GM12864 (cell line): ENCODE data around the gene CSH2.
"Not testable (repeated sequence)": the region's sequence is repeated elsewhere in the genome, so short reads cannot be mapped to it uniquely, and the experiment has no call there.

Source experiments
- DNase-seq: peaks from one replicate; pipeline ENCODE4 v3.0.0-alpha.2; 2011; ENCODE audit warnings: low read depth
- H3K4me3 ChIP-seq: 2 replicates; pipeline ENCODE4 v1.5.1; 2011; ENCODE audit warnings: mild to moderate bottlenecking, low read depth, low read length, control low read depth
- TF ChIP-seq, protein P1 (sequence below): IDR thresholded peaks from 2 replicates; pipeline ENCODE4 v1.5.1; 2011; ENCODE audit warnings: low read depth, mild to moderate bottlenecking, moderate library complexity, low read length, control low read depth, inconsistent platforms; ENCODE audit errors: missing control alignments

CSH2 gene

GRCh38 chr17:63874061-63874626 lies 667 bp upstream of the CSH2 start:
- TF ChIP-seq, protein P1, sequence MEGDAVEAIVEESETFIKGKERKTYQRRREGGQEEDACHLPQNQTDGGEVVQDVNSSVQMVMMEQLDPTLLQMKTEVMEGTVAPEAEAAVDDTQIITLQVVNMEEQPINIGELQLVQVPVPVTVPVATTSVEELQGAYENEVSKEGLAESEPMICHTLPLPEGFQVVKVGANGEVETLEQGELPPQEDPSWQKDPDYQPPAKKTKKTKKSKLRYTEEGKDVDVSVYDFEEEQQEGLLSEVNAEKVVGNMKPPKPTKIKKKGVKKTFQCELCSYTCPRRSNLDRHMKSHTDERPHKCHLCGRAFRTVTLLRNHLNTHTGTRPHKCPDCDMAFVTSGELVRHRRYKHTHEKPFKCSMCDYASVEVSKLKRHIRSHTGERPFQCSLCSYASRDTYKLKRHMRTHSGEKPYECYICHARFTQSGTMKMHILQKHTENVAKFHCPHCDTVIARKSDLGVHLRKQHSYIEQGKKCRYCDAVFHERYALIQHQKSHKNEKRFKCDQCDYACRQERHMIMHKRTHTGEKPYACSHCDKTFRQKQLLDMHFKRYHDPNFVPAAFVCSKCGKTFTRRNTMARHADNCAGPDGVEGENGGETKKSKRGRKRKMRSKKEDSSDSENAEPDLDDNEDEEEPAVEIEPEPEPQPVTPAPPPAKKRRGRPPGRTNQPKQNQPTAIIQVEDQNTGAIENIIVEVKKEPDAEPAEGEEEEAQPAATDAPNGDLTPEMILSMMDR: peak; percentile 11

DNA sequence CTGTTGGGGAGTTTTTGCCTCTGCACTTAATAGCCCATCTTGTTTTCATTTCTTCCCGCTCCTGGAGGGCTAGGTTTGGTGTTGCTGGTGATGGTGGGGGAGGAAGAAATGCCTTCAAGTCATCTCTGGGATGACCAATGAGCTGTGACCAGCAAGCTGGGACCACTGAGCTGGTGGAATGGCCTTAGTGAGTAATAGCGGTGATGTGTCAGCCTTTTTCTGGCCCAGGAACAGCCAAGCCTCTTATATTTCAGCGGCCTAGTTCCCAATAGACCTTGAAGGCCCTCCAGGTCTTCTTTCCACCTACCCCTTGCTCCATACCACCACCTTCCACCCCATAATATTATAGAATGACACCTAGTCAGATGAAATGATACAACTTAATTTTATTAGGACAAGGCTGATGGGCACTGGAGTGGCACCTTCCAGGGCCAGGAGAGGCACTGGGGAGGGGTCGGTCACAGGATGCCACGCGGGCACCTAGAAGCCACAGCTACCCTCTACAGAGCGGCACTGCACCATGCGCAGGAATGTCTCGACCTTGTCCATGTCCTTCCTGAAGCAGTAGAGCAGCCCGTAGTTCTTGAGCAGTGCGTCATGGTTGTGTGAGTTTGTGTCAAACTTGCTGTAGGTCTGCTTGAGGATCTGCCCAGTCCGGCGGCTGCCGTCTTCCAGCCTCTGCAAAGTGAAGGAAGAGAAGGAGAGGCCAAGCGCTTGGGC lies 1.7 kb downstream of the CSH2 start:
- DNase-seq: not testable (repeated sequence)

More at GRCh38 chr17:63874061-63874626, 667 bp upstream of the CSH2 start:
- H3K4me3 ChIP-seq, DNase-seq: not testable (repeated sequence)

GRCh38 chr17:63870292-63870665 lies 3.2 kb downstream of the CSH2 start:
- not testable (repeated sequence) for H3K4me3 ChIP-seq, DNase-seq

More for the DNA sequence above, 1.7 kb downstream of the CSH2 start:
- H3K4me3 ChIP-seq: not testable (repeated sequence)

- TF ChIP-seq, protein P1: peak; percentile 26
- H3K4me3 ChIP-seq, DNase-seq: not testable (repeated sequence)
Measured at GRCh38 chr17:63869491-63870291, 3.8 kb downstream of the CSH2 start.

DNA sequence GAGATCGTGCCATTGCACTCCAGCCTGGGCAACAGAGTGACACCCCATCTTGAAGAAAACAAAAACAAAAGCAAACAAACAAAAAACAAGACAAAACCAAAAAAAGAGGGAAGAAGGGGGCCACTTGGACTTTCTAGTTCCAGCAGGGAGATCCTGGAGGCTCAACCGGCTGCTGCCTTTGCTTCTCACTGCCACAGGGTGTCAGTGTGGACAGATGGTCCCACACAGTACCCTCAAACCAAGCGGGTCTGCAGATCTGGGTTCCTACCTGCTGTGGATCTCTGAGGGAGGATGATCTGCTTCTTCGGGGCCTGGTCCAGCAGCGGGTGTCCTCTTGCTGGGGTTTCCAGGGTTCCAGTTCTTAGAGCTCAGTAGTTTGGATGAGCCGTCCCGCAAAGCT lies 6.9 kb downstream of the CSH2 start:
- TF ChIP-seq, protein P1: peak; percentile 24
- DNase-seq, H3K4me3 ChIP-seq: not testable (repeated sequence)

DNA sequence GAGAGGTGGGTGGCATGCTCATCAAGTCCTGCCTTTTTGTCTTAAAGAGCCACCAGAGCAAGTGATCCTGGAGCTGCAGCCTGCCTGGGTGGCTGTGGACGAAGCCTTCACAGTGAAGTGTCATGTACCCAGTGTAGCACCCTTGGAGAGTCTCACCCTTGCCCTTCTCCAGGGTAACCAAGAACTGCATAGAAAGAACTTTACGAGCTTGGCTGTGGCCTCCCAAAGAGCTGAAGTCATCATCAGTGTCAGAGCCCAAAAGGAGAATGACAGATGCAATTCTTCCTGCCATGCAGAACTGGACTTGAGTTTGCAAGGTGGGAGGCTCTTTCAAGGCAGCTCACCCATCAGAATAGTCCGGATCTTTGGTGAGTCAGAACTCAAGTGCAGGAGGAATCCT lies 14.2 kb downstream of the CSH2 start:
- DNase-seq: no peak
- TF ChIP-seq, protein P1: no peak
- H3K4me3 ChIP-seq: no peak overlapping the region

- H3K4me3 ChIP-seq, DNase-seq: not testable (repeated sequence)
Measured at GRCh38 chr17:63856425-63856824, 17.1 kb downstream of the CSH2 start.

DNA sequence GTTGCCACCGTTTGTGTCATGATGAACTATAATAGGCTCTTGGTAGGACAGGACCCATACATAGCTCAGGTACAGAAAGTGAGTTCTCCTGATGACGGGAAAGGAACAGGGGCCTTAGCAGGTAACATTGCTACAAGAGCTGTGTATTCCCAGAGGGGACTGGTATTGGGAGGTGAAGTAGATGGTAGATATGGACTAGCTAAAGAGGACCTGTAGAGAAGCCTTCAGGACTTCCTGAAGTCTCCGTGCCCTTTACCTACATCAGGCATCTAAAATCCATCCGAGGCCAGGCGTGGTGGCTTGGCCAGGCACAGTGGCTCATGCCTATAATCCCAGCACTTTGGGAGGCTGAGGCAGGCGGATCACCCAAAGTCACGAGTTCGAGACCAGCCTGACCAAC lies 18.3 kb downstream of the CSH2 start:
- H3K4me3 ChIP-seq: no peak overlapping the region
- no peak for DNase-seq
- TF ChIP-seq, protein P1: no peak
